Upper lobe of left lung (tissue), 4 donors: ENCODE data around the gene XRCC5.

Experiments used
- CTCF ChIP-seq, 6 experiments: fragments of 450-650 bp in 4 of 6; fragments of 200-600 bp in 2 of 6; sonication (generic) in 2 of 6; IDR thresholded peaks; one replicate each; pipeline ENCODE4 v1.5.1; 2016 to 2019; ENCODE audit warnings: antibody characterized with exemption in 6 of 6
- EP300 ChIP-seq, 4 donors: sonication (generic); formaldehyde crosslinking; IDR thresholded peaks; one replicate each; pipeline ENCODE4 v1.5.1; 2017; ENCODE audit warnings: antibody characterized with exemption in 4 of 4, control low read depth in 2 of 4
- POLR2A ChIP-seq, 4 donors: fragments of 450-650 bp; IDR thresholded peaks; one replicate each; pipeline ENCODE4 v1.5.1; 2016 to 2017; ENCODE audit warnings: antibody characterized with exemption in 4 of 4, mild to moderate bottlenecking in 2 of 4
- POLR2AphosphoS5 ChIP-seq, 2 donors: sonication (generic); formaldehyde crosslinking; IDR thresholded peaks; one replicate each; pipeline ENCODE4 v1.5.1; 2017; ENCODE audit warnings: antibody characterized with exemption in 2 of 2

GRCh38 chr2:216189410-216189809 is 80.3 kb downstream of the XRCC5 start:
- no peak for TF ChIP-seq CTCF (IDR thresholded peaks at IDR 0.05)
- no peak for TF ChIP-seq POLR2A (IDR thresholded peaks at IDR 0.05)
- no peak for TF ChIP-seq POLR2AphosphoS5 (IDR thresholded peaks at IDR 0.05)
- TF ChIP-seq EP300 (IDR thresholded peaks at IDR 0.05), result no peak
